ENCODE data around the gene C9orf40.
A peak's percentile ranks its signal among the peaks of the same experiment; 100 is the strongest.

C9orf40 gene, protein sequence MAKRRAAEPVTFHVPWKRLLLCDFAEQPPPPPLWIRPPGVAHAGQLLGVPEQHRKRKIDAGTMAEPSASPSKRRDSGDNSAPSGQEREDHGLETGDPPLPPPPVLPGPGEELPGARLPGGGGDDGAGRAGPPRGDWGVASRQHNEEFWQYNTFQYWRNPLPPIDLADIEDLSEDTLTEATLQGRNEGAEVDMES

DNA sequence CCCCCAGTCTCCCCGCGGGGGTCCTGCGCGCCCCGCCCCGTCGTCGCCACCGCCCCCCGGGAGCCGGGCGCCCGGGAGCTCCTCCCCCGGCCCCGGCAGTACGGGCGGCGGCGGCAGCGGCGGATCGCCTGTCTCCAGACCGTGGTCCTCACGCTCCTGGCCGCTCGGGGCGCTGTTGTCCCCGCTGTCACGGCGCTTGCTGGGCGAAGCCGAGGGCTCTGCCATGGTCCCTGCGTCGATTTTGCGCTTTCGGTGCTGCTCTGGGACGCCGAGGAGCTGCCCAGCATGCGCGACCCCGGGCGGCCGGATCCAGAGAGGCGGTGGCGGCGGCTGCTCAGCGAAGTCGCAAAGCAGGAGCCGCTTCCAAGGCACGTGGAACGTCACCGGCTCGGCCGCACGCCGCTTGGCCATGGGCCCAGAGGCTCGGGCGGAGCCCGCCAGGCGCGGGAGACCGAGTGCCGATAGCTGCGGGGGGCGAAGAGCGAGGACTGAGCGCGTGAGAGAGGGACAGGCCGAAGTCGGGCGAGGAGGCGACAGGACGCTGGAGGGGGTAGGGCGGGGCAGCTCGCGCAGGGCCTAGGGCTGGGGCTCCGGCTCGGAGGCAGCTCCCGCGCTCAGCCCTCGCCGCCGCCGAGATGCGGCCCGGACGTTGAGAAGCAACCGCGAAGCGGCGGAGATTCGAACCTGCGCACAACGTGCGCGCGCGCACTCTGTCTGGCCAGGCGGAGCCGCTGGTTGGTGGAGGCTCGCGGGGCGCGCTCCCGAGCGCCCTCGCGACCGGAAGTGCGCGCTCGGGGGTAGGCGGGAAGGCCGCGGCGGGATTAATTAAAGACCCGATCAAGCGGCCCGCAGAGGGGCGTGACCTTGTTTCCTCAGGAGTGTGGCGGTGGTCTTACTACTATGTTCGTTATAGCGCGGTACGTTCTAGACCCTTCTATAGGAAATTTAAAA, at the start of gene C9orf40:
TSS of gene C9orf40 (minus strand) at position 712 of the 951 bp plus-strand sequence. CDS start at position 411, 301 bp downstream.
- DNase-seq (ENCODE audit: low read depth) = peak; percentile 89

DNA sequence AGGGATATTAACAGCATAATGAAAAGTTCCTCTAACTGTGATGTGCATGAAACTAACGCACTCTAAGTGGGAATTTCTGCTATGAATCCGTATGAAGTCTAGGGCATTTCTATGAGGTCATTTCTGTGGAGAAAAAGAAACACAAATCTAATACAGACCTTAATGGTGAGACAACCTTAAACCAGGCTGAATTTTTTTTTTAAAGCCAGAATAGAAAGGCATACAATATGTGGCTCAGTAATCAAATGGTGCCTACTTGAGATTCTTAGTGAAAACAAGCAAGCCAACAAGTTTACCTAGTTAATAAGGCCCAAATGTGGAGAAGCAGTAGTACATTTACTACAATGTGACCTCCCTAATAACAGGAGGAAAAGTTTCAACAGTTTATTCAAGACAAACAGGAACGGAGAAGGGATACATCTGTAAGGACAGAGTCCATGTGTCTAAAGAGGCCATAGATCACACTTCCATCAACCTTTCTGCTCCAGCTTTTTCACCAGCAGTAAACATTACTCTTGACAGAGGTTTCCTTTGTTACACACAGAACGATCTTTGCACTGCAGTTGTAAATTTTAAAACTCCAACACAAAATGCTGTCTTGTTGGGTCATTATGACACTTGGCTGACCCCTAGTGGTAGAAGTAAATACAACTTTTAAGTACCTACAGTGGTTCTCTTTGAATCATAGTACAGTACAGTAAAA, 49.2 kb upstream of the C9orf40 start:
- DNase-seq (ENCODE audit: low read depth) = peak; percentile 83

DNA sequence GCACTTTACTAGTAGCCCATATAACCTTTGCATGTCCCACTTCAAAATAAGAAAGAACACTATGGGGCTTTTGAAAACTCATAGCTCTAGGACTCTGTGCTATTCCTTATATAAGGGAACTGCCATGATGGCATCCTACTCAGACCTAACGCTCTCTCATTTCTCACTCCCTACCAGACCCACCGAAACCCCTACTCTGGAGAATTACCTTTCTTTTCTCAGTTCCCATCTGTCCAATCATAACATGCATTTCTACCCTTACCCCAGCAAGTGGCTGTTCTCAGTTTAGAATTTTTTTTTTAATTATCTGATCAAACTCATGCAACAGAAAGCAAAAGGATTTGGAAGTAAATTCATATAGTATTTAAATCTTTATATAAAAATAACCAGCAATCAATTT, 48.1 kb upstream of the C9orf40 start:
- DNase-seq (ENCODE audit: low read depth) = no peak

DNA sequence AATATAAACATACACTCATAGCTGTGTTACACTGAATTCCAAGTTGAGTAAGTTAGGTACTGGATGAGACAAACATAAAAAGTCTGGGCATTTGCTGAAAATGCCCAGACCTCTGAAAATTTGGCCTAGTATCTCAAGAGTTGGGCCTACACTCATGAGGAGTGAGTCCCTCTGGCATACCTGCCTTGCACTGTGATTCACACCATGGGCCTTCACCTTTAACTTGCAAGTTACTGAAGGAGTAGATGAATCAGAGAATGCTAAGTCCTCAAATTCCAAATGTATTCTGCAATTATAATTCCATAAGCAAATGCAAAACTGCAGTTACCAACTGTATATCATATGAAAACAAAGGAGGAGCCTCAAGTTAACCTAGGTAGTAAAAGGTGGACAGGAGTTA, 32.3 kb upstream of the C9orf40 start:
- DNase-seq (ENCODE audit: low read depth) = no peak

DNA sequence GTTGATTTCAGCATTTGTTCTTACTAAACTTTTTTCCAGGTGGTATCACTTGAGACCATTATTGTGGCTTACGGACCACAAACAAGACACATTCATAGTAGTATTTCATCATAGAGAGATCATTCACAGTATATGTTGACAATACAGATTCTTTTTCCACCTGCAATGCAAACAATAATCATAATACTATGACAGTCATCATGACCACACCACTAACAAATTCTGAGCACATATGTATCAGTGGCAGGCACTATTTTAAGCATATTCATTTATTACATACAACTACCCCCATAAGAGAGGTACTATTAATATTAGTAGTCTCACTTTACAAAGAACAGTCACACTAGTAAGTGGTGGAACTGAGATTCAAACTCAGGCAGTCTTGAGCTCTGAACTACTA, 31.0 kb upstream of the C9orf40 start:
- DNase-seq (ENCODE audit: low read depth) = no peak

DNA sequence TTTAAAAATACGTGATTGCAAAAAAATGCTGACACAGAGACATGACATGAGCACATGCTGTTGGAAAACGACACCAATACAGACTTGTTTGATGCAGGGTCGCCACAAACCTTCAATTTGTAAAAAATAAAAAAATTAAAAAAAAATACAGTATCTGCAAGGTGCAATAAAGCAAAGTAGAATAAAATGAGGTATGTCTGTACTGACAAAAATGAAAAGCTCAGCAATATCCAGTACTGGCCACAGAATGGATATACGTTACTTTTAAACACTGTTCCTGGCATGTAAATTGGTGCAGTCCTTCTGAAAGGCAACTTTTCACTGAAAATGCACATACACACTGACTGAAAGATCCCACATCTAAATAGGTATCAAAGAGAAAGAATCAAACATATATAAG, 27.1 kb upstream of the C9orf40 start:
- DNase-seq (ENCODE audit: low read depth) = no peak

DNA sequence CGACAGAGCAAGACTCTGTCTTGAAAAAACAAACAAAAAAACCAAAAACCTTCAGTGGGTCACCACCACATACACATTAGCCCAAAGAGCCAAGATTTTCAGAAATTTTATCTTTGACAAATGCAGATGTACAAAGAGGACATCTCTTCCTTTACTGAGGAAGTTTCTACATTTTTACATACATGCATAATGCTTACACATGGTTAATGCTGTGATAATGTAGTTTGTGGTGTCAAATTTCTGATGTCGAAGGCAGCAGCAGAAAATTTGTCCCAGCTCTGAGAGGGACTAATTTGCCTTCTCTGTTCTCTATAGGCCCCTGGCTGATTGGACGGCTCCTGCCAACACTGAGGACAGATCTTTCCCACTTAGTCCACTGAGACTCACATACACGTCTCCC, 24.6 kb upstream of the C9orf40 start:
- no peak for DNase-seq (ENCODE audit: low read depth)

DNA sequence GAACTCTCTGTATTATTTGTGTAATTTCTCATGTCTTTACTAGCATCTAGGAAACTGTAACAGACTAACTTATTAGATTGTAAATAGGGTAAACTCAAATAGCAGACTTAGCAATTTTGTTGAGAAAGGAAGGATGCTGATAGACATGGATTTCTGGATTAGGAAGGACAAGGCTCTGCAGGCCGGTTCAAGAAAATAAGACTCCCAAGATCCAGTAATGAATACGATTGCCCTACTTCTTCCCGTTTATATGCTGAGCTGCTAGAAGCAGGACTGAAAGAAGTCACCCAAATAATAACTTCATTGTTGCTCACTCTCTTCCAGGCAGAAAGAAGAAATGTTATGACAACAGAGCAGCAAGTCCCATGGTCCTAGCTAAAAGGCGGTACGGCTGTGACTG, 22.8 kb upstream of the C9orf40 start:
- no peak for DNase-seq (ENCODE audit: low read depth)

DNA sequence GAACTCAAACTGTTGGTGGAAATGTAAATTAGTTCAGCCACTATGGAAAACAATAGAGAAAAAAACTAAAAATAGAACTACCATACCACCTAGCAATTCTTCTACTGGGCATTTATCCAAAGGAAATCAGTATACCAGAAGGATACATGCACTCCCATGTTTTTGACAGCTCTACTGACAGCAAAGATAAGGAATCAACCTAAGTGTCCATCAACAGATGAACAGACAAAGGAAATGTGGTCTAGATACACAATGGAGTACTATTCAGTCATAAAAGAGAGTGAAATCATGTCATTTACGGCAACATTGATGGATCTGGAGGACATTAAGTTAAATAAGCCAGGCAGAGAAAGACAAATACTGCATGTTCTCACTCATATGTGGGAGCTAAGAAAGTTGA, 21.8 kb upstream of the C9orf40 start:
- no peak for DNase-seq (ENCODE audit: low read depth)

DNA sequence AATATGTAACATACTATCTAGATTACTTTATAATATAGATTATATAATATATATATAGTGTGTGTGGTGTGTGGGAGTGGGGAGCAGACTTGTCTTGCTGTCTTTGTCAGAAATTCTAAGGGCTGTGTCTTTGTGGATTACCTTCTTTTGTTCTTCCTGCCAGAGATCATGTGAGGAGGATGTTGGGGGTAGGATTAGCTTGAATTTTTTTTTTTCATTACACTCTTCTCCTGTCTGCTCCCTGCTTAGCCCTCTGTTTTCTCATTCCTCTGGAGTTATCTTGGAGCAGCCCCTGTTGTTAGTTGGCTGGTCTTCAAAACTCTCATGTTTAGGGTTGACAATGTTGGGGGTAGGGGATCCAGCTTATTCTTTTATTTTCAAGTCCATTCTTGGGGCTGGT, 21.0 kb upstream of the C9orf40 start:
- no peak for DNase-seq (ENCODE audit: low read depth)

DNA sequence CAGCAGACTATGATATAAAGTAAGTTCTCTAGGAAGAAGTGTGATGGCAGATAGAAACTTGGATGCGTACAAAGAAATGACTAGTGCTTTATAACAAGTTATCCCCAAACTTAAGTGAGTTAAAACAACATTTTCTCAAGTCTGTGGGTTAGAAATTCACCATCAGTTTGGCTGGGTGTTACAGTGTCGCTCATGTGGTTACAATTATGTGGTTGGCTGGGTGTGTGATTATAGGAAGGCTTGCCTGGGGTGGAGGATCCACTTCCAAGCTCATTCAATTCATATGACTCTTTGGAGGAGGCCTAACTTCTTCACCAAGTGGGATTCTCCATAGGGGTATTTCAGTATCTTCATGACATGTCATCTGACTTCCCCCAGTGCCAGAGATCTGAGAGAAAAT, 10.3 kb upstream of the C9orf40 start:
- DNase-seq (ENCODE audit: low read depth) = no peak

DNA sequence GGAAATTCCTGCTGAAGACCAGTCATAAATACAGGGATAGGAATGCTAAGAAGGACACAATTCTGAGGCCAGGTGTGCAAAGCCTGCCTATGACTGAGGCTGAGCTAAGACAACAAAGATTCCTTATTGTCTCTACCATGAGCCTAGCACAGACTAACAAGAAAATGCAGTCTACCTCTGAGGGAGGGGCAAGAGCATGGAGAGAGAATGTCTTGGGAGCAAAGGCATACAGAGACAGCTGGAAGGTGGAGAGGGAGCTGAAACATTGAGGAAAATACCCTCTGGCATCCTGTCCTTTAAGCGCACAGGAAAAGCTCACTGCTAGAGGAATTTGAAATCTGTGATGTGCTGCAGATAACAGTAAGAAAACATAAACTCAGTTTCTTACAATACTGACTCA, 8.8 kb upstream of the C9orf40 start:
- no peak for DNase-seq (ENCODE audit: low read depth)

DNA sequence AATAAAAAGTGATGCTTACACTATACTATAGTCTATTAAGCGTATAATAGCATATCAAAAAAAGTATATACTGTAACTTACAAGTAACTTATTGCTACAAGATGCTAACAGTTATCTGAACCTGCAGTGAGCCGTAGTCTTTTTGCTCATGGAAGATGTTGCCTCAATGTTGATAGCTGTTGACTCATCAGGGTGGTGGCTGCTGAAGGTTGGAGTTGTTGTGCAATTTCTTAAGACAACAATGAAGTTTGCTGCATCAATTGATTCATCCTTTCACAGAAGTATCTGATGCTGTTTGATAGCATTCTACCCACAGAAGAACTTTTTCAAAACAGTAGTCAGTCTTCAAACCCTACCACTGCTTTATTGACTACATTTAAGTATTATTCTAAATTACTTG, 7.8 kb upstream of the C9orf40 start:
- DNase-seq (ENCODE audit: low read depth) = peak; percentile 84

DNA sequence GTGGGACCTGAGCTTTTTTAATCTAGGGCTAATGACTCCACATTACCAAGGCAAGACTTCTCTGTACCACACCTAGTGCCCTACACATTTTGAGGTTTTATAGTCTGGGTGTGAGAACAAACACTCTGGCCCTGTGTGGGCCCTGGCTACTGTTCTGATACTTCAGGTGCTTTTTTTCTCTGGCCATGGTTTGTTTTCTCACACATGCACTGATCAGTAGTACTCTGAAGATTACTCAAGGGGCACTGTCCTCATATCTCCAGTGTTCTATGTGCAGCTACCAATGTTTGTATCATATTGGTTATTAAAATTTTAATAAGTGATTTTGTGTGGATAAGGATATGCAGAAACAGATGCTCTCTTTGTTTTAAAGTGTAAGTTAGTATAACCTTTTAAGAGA, 5.9 kb upstream of the C9orf40 start:
- DNase-seq (ENCODE audit: low read depth) = no peak

DNA sequence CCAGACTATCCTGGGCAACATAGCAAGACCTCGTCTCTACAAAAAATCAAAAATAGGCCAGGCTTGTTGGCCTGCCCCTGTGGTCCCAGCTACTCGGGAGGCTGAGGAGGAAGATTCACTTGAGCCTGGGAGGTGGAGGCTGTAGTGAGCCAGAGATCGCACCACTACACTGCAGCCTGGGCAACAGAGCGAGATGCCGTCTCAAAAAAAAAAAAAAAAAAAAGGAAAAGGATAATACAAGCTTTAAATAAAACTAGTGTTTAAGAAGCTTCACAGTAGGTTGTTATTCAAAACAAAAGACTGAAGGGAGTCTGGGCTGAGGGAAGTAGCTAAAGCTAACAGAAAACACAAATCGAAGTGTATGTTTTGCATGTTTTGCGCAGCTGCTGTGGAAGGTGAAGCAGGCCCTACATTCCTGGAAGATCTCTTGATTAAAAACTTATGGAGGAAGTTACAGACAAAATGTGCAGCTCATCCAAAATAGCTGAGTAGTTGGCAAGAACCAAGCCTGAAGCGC, 581 bp upstream of the C9orf40 start:
- DNase-seq (ENCODE audit: low read depth) = peak; percentile 28

DNA sequence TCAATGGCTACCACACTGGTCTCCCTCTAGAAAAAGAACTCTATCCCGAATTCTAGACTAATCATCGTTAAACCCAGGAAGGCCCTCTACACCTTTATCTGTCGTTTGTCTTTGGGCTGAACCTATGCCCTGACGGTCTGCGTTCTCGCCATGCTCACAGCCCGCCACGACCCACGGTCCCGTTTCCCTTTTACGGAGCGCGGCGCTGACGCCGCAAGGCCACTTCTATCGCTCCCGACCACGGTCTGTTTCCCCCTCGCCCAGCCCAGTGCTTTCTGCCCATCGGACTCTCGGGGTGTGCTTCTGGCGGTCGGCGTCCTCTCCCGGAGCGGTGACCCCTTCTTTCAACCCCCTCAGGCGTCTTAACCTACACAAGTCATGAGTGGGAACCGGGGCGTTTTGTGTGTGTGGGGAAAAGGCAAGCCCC, 974 bp downstream of the C9orf40 start:
- peak; percentile 54 for DNase-seq (ENCODE audit: low read depth)

DNA sequence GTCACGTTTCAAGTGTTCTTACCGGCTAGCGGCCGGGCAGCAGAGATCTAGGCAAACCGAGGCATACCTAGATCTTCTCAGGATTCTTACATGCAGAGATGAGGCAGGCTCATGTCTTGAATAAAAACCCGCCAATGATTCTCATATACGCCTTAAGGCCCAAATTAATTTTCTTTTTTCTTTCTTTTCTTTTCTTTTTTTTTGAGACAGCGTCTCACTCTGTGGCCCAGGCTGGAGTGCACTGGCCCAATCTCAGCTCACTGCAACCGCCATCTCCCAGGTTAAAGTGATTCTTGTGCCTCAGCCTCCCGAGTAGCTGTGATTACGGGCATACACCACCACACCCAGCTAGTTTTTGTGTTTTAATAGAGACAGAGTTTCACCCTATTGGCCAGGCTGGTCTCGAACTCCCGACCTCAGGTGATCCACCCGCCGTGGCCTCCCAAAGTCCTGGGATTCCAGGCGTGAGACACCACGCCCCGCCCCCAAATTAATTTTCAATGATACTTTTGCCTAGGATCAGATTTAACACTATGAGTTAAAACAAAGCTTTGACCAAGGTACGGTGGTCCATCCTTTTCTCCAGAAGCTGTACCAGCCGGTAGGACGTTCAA, 1.5 kb downstream of the C9orf40 start:
- DNase-seq (ENCODE audit: low read depth) = no peak

DNA sequence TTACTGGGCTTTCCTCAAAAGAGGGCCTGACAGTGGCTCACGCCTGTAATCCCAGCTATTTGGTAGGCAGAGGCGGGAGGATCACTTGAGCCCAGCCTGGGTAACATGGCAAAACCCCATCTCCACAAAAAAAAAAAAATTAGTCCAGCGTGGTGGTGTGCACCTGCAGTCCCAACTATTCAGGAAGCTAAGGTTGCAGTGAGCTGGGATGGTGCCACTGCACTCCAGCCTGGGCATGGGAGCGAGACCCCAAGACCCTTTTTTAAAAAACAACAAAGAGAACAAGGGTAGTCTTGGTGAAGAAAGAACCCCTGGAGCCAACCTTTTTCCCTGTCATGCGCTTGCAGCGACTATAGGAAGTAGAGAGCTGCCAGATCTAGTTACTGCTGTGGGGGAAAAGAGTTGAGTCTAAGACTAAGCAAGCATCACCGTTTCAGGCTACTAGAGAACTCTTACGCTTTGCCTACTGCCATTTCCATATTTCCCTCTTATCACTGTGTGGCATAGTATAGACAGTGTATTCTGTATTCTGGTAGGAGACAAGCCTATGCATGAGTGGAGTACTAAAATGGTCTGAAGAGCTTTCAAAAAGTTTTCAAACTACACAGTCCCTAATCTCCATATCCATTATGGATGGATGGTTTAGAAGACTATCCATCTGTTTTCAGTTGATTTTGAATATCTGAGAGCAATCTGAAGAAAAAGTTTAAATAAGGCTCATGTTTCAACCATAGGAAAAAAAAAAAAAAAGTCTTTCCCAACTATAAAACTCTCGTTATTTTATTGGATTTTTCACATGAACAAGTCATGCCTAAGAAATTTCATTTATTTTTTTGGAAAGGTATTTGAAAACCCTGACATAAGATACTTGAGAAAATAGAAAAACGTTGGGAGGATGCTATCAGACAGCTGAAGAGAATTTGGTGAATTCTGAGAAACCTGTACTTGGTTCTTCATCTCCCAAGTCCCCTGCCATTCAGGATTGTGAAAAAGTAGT, 2.6 kb downstream of the C9orf40 start:
- DNase-seq (ENCODE audit: low read depth) = no peak

DNA sequence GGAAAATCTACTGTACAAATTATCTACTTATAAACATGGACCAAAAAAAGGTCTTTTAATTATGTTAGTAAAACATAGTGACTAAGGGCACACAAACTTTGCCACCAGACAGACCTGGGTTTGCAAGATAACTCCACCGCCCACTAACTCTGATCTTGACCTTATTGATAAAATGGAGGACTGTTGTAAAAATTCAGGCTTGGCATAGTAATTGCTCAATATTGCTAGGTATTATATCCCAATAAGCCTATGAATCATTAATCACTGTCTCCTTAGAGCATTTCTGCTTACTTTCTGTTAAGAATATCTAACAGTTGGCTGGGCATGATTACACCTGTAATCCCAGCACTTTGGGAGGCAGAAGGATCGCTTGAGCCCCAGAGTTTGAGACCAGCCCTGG, 3.8 kb downstream of the C9orf40 start:
- no peak for DNase-seq (ENCODE audit: low read depth)

DNA sequence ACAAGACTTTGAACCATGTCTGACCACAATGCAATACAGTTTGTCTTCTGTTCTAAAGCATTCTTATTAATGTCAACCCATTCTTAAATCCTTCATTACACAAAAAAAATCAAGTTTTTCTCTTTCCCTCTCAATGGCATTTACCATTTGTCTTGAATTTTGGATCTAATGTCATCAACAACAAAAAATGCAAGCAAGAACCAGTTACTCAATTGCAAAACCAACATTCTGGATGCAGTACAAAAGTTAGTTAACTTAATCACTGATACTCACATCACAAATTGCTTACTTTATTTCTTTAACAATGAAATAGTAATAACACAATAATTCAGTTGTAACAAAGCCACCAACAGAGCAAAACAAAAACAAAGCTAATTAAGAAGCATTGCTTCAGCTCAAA, 6.0 kb downstream of the C9orf40 start:
- no peak for DNase-seq (ENCODE audit: low read depth)

DNA sequence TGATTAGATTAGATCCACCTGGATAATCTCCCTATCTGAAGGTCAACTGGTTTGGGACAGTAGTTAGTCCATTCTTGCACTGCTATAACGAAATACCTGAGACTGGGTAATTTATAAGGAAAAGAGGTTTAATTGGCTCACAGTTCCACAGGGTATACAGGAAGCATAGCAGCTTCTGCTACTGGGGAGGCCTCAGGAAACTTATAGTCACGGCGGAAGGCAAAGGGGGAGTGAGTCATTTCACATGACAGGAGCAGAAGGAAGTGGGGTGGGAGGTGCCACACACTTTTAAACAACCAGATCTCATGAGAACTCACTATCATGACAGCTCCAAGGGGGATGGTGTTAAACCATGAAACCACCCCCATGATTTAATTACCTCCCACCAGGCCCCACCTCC, 9.9 kb downstream of the C9orf40 start:
- peak; percentile 58 for DNase-seq (ENCODE audit: low read depth)

All from ELR (cell line).